A673 (cell line): ENCODE data around the gene CARMIL3. TPM values are rescaled to one million over a fixed set of nuclear protein-coding genes. Genes with fewer than 3 reads are reported as not detected.
"Not testable (repeated sequence)": the region's sequence is repeated elsewhere in the genome, so short reads cannot be mapped to it uniquely, and the experiment has no call there.

ENCODE experiments used
- BruUV-seq: library from RNA; stranded (reverse); fragments of 400-500 nt; replicated peaks from 2 replicates; lab custom pipeline; 2021; lab: Mats Ljungman, UMichigan
- CTCF ChIA-PET: fragments of 300-600 bp; sonication (Branson Sonifier 250); formaldehyde crosslinking; loops from one replicate; lab custom pipeline; 2022; ENCODE audit warnings: antibody characterized with exemption; lab: Charles Lee
- POLR2A ChIA-PET: fragments of 300-600 bp; sonication (Branson Sonifier 250); formaldehyde crosslinking; loops from one replicate; lab custom pipeline; 2022; ENCODE audit warnings: antibody characterized with exemption; ENCODE audit not compliant: low non-redundant PET; lab: Charles Lee
- DNase-seq: peaks from one replicate; pipeline ENCODE4 v3.0.0-alpha.2; 2015; ENCODE audit warnings: low spot score
- H3K27ac ChIP-seq: fragments of 200-600 bp; sonication (generic); 2 replicates; pipeline ENCODE4 v1.5.1; 2016; ENCODE audit warnings: mixed run types, low read depth, mild to moderate bottlenecking, mixed read lengths, antibody characterized with exemption, low read length; ENCODE audit not compliant: poor library complexity, severe bottlenecking
- H3K27me3 ChIP-seq: fragments of 200-600 bp; sonication (generic); replicated peaks from 2 replicates; pipeline ENCODE4 v1.6.1; 2017; ENCODE audit warnings: mixed run types, low read depth, mild to moderate bottlenecking, mixed read lengths, antibody characterized with exemption, low read length; ENCODE audit not compliant: insufficient read depth, poor library complexity
- H3K36me3 ChIP-seq: fragments of 200-600 bp; sonication (generic); 2 replicates; pipeline ENCODE4 v1.6.1; 2016; ENCODE audit warnings: mixed run types, mild to moderate bottlenecking, mixed read lengths, antibody characterized with exemption, low read length; ENCODE audit not compliant: insufficient read depth, poor library complexity, severe bottlenecking
- H3K4me1 ChIP-seq: fragments of 200-600 bp; sonication (generic); 2 replicates; pipeline ENCODE4 v1.6.1; 2017; ENCODE audit warnings: mixed run types, mild to moderate bottlenecking, mixed read lengths, antibody characterized with exemption, low read length; ENCODE audit not compliant: insufficient read depth, poor library complexity, severe bottlenecking
- H3K4me3 ChIP-seq: fragments of 200-600 bp; sonication (generic); 2 replicates; pipeline ENCODE4 v1.5.1; 2016; ENCODE audit warnings: low read depth, mixed run types, mild to moderate bottlenecking, mixed read lengths, low read length; ENCODE audit not compliant: poor library complexity, severe bottlenecking
- H3K9me3 ChIP-seq: fragments of 200-600 bp; sonication (generic); 2 replicates; pipeline ENCODE4 v1.6.1; 2016; ENCODE audit warnings: mixed run types, low read depth, mild to moderate bottlenecking, mixed read lengths, antibody characterized with exemption, low read length; ENCODE audit not compliant: poor library complexity, severe bottlenecking
- EZH2 ChIP-seq: fragments of 200-600 bp; sonication (generic); IDR thresholded peaks from 2 replicates; pipeline ENCODE4 v1.6.1; 2017; ENCODE audit warnings: borderline replicate concordance, low read depth, mild to moderate bottlenecking, mixed read lengths, antibody characterized with exemption, low read length; ENCODE audit not compliant: poor library complexity, severe bottlenecking
- intact Hi-C: fragments of 100-400 bp; cut with micrococcal nuclease; formaldehyde crosslinking; loops from one replicate; pipeline ENCODE4 v1.10.0; 2022; ENCODE audit not compliant: unreplicated experiment
- total RNA-seq: library from RNA; stranded (reverse); gene quantifications from 2 replicates; pipeline ENCODE4 v1.2.3, GENCODE V29; 2021
- TF ChIP-seq, protein P1 (sequence below): fragments of 300-800, 200-600 bp; sonication (generic); conservative IDR thresholded peaks from 2 replicates; pipeline ENCODE4 v1.5.1; 2017; ENCODE audit warnings: low read depth, mild to moderate bottlenecking, antibody characterized with exemption, low read length, moderate library complexity, mixed read lengths

Gene CARMIL3
- total RNA-seq, 1 experiment from 2014 or later: 0.49 TPM

DNA sequence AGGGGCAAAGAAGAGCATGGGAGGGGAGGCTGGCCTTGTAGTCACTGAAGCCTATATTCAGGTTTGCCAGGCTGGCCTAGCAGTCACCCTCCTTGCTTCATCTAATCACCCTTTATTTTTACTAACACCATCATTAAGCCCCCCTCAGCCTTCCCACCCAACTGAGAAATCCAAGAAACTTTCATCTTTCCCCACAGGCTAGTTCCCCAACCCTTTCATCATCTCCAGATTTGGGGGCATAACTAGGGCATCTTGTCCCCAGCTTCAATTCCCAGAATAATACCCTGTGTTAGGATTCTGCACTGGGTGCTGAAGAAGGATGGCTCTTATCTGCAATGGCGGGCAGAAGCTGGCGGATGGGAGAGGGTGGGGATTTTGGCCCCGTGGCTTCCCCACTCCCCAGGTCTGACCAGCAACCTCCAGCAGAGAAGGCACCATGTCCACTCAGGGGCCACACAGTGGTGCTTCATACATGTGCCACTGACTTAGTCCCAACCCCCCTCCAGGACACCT lies 49.2 kb downstream of the CARMIL3 start:
- intact Hi-C loops: no loop called here
- TF ChIP-seq, protein P1, sequence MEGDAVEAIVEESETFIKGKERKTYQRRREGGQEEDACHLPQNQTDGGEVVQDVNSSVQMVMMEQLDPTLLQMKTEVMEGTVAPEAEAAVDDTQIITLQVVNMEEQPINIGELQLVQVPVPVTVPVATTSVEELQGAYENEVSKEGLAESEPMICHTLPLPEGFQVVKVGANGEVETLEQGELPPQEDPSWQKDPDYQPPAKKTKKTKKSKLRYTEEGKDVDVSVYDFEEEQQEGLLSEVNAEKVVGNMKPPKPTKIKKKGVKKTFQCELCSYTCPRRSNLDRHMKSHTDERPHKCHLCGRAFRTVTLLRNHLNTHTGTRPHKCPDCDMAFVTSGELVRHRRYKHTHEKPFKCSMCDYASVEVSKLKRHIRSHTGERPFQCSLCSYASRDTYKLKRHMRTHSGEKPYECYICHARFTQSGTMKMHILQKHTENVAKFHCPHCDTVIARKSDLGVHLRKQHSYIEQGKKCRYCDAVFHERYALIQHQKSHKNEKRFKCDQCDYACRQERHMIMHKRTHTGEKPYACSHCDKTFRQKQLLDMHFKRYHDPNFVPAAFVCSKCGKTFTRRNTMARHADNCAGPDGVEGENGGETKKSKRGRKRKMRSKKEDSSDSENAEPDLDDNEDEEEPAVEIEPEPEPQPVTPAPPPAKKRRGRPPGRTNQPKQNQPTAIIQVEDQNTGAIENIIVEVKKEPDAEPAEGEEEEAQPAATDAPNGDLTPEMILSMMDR: no peak
- TF ChIP-seq EZH2: no peak
- H3K27me3 ChIP-seq: no peaks in the 10 kb centered on the region
- BruUV-seq: no TSS peak
- H3K4me1 ChIP-seq: no peaks in the 10 kb centered on the region
- H3K4me3 ChIP-seq: no peak overlapping the region
- POLR2A ChIA-PET: no interaction called here
- no peaks in the 10 kb centered on the region for H3K9me3 ChIP-seq
- DNase-seq: no peak
- CTCF ChIA-PET: no interaction called here
- H3K27ac ChIP-seq: no peak overlapping the region
- peaks cover 25% of the 10 kb centered on the region for H3K36me3 ChIP-seq

DNA sequence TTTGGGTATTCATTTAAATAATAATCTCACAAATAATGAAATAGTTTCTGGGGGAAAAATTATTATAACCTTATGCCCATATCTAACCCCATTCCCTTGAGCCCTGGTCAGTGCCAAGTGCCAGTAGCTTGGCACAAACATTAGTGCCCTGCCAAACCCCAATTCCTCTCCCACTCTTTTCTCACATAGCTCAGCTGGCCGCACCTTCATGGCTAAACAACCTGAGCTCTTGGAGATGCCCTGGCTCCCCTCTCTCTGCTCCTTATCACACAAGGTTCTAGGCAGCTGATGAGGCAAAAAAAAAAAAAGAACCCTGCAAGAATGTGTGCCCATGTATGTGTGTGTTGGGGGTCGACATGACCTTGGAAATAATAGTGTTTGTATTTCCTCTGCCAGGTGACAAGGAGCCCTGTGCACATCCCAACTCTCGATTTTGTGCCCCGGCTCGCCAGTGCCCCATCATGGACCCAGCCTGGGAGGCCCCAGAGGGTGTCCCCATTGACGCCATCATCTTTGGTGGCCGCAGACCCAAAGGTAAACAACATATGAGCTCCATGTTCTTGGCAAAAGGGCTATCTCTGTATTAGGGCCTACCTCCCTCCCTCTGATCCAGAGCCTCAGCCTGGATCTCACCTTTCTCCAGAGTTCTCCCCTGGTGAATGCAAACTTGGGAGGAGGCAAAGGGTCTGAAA lies 50.7 kb downstream of the CARMIL3 start:
- Histone ChIP-seq H3K9me3 (no peaks in the 10 kb centered on the region), H3K36me3 (peaks cover 25% of the 10 kb centered on the region), H3K4me1 (no peaks in the 10 kb centered on the region), H3K27me3 (no peaks in the 10 kb centered on the region), H3K27ac (no peak overlapping the region), H3K4me3 (no peak overlapping the region)
- TF ChIP-seq, protein P1: no peak
- no peak for TF ChIP-seq EZH2
- intact Hi-C loops: no loop called here
- ChIA-PET CTCF (no interaction called here), POLR2A (interaction anchor here (0.6 to 1.2 kb wide), 2 partner anchors 8 to 24 kb away, joined by 3 read pairs; partner anchors contain the start of gene PCK2)
- no TSS peak for BruUV-seq
- no peak for DNase-seq

DNA sequence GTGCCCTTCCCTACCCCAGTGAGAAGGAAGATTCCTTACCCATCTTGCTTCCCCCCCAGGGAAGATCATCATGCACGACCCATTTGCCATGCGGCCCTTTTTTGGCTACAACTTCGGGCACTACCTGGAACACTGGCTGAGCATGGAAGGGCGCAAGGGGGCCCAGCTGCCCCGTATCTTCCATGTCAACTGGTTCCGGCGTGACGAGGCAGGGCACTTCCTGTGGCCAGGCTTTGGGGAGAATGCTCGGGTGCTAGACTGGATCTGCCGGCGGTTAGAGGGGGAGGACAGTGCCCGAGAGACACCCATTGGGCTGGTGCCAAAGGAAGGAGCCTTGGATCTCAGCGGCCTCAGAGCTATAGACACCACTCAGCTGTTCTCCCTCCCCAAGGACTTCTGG lies 51.6 kb downstream of the CARMIL3 start:
- CTCF ChIA-PET: no interaction called here
- TF ChIP-seq, protein P1: no peak
- TF ChIP-seq EZH2: no peak
- BruUV-seq: no TSS peak

DNA sequence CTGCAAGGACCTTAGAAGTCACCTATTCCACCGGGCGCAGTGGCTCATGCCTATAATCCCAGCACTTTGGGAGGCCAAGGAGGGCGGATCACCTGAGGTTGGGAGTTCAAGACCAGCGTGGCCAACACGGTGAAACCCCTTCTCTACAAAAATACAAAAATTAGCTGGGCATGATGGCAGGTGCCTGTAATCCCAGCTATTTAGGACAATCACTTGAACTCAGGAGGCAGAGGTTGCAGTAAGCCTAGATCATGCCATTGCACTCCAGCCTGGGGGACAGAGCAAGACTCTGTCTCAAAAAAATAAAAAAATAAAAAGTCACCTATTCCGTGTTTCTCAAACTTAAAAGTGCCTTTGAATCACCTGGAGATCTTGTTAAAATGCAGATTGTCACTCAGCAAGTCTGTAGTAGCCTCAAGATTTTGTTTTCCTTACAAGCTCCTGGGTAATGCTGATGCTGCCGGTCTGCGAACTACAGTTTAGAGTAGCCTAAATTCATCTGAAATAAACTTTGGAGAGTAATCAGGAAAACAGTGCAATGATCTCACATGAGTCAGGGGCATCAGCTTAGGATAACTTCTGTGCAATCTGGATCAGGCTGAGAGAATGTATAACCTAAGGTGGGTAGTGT lies 53.9 kb downstream of the CARMIL3 start:
- H3K27me3 ChIP-seq, H3K27ac ChIP-seq, H3K9me3 ChIP-seq, BruUV-seq, CTCF ChIA-PET, H3K4me1 ChIP-seq, H3K4me3 ChIP-seq, H3K36me3 ChIP-seq, DNase-seq: not testable (repeated sequence)
- POLR2A ChIA-PET: interaction anchor here (0.7 to 1.6 kb wide), 3 partner anchors 9 to 12 kb away, joined by 3 to 5 read pairs (median 5); partner anchors contain the start of genes DCAF11, NRL and PCK2
- intact Hi-C loops: loop anchor here (5.0 kb wide), 1 partner anchor 48 kb away; no protein-coding TSS in a partner anchor

More for the DNA sequence above, 51.6 kb downstream of the CARMIL3 start:
- no peak overlapping the region for H3K4me3 ChIP-seq
- H3K4me1 ChIP-seq: no peaks in the 10 kb centered on the region
- H3K27ac ChIP-seq: no peak overlapping the region
- POLR2A ChIA-PET: no interaction called here
- no peaks in the 10 kb centered on the region for H3K9me3 ChIP-seq
- no peaks in the 10 kb centered on the region for H3K27me3 ChIP-seq
- peaks cover 21% of the 10 kb centered on the region for H3K36me3 ChIP-seq
- intact Hi-C loops: no loop called here
- DNase-seq: no peak
